Measurements from ENCODE around the gene MAP4K3.
A peak's percentile ranks its signal among the peaks of the same experiment; 100 is the strongest.

MAP4K3 gene

GRCh38 chr2:39436592-39437521 is at the start of gene MAP4K3:
Gene MAP4K3 (minus strand): TSS chr2:39437285. CDS start chr2:39436987, 298 bp downstream.
- peak; percentile 86 for DNase-seq

- DNase-seq = no peak
Observed at GRCh38 chr2:39486071-39486470, 49.0 kb upstream of the MAP4K3 start.

GRCh38 chr2:39484620-39485495 is 47.8 kb upstream of the MAP4K3 start:
- no peak for DNase-seq

- DNase-seq = no peak
Observed at GRCh38 chr2:39484206-39484605, 47.1 kb upstream of the MAP4K3 start.

GRCh38 chr2:39483534-39483933 is 46.4 kb upstream of the MAP4K3 start:
- no peak for DNase-seq

GRCh38 chr2:39481611-39482010 is 44.5 kb upstream of the MAP4K3 start:
- DNase-seq = no peak

GRCh38 chr2:39479696-39480095 is 42.6 kb upstream of the MAP4K3 start:
- DNase-seq = no peak

- no peak for DNase-seq
Observed at GRCh38 chr2:39479053-39479670, 42.1 kb upstream of the MAP4K3 start.

GRCh38 chr2:39476524-39476923 is 39.4 kb upstream of the MAP4K3 start:
- no peak for DNase-seq

- no peak for DNase-seq
Observed at GRCh38 chr2:39475006-39475405, 37.9 kb upstream of the MAP4K3 start.

GRCh38 chr2:39470580-39470979 is 33.5 kb upstream of the MAP4K3 start:
- no peak for DNase-seq

- no peak for DNase-seq
Observed at GRCh38 chr2:39469807-39470206, 32.7 kb upstream of the MAP4K3 start.

- no peak for DNase-seq
Observed at GRCh38 chr2:39468579-39469451, 31.7 kb upstream of the MAP4K3 start.

- no peak for DNase-seq
Observed at GRCh38 chr2:39466311-39466710, 29.2 kb upstream of the MAP4K3 start.

- no peak for DNase-seq
Observed at GRCh38 chr2:39464864-39465263, 27.8 kb upstream of the MAP4K3 start.

- DNase-seq = no peak
Observed at GRCh38 chr2:39455826-39456225, 18.7 kb upstream of the MAP4K3 start.

GRCh38 chr2:39452396-39452795 is 15.3 kb upstream of the MAP4K3 start:
- DNase-seq = no peak

GRCh38 chr2:39451954-39452353 is 14.9 kb upstream of the MAP4K3 start:
- DNase-seq = no peak

GRCh38 chr2:39448169-39448502 is 11.1 kb upstream of the MAP4K3 start:
- DNase-seq = no peak

- DNase-seq = no peak
Observed at GRCh38 chr2:39447266-39448168, 10.4 kb upstream of the MAP4K3 start.

- no peak for DNase-seq
Observed at GRCh38 chr2:39445934-39446333, 8.8 kb upstream of the MAP4K3 start.
